Stimulated activated CD4-positive, alpha-beta T cell treated with anti-CD3 and anti-CD28 coated beads, Interleukin-15, amount 100 ng/mL, for 24 hours (primary cell): ENCODE data around the gene NUTM2G.
"Not testable (repeated sequence)": the region's sequence is repeated elsewhere in the genome, so short reads cannot be mapped to it uniquely, and the experiment has no call there.

Experiments
- DNase-seq: peaks from one replicate; pipeline ENCODE4 v3.0.0-alpha.2; 2020

Gene NUTM2G

DNA sequence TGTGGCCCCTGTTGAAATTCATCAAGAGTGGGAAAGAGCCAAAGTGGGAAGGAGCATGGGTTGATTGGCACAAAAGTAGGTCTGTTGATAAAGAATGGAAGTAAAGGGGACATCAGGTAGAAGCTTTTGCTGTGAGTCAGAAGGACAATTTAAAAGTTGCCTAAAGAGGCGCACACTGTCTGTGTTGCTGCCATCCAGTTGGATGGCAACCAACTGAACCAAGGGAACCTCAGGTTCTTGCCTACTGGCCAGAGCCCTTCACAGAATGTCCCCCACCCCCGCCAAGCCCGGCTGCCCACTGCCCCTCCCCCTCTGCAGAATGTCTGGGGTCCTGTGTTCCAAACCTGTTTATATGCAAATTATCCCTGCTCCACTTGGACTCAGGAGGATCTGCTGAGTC, at the start of gene NUTM2G:
Gene NUTM2G, plus strand, starts transcription at position 301 of the 400 bp plus-strand sequence. CDS start 182 bp downstream, outside the sequence.
- DNase-seq = not testable (repeated sequence)

DNA sequence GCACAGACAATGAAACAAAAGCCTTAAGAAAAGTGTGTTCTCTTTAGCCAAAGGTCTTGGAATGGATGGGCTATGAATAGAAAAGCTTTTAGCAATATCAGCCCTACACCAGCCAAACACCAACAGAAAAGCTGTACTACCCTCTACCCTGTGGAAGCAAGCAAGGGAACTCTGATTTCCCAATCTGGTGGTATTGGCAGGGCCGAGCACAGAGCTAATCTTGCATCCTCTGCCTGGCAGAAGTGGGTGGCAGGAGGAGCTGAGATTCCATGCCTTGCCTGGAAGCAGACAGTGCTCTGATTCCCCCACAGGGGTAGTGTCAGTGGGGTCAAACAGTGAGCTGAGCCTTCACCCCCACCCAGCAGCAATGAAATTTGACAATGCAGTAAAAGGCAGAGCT, 44.7 kb upstream of the NUTM2G start:
- no peak for DNase-seq

DNA sequence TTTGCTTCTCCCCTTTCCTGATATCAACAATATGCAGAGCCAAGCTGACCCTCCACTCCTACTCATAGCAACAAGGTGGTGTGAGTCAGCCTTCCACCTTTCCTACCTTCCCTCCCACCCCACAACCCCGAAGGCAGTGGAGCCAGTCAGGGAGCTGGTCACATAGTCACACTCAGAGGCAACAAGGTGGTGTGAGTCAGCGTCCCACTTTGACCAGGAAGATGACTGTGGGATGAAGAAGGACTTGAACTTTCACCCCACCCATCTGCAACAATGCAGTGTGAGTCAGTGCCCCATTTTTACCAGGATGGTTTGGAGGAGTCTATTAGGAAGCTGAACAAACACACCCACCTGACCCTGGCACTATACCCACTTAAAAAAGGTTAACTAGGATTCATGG, 44.2 kb upstream of the NUTM2G start:
- no peak for DNase-seq

DNA sequence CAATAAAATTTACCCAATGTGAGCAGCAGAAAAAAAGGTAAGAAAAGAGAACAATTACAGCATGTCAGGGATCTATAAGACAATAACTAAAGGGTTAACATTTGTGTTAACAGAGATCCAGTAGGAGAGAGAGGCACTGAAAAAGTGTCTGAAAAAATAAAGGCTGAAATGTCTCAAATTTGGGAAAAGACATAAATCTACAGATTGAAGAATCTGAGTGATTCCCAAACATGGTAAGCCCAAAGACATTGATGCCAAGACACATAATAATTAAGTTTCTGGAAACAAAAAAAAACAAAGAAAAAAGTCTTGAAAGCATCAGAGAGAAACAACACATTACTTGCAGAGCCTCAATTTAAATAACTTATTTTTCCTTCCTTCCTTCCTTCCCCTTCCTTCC, 43.2 kb upstream of the NUTM2G start:
- DNase-seq = no peak

GRCh38 chr9:96888591-96888990, 40.1 kb upstream of the NUTM2G start:
- DNase-seq = no peak

DNA sequence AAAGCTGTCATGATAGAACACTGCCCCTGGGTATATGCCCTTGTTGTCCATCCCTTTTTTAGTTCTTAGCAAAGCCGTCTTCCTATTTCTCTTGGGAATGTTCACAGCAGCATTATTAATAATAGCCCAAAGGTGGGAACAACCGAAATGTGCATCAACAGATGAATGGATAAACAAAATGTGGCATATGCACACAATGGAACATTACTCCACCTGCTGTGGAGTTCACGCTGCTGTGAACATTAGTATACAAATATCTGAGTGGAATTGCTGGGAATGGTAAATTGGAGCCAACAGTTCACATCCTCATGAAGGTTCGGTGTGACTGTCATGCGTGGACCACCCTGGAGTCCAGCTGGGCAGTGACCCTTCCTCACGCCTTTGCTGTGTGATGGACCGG, 36.5 kb upstream of the NUTM2G start:
- no peak for DNase-seq

- not testable (repeated sequence) for DNase-seq
Observed at GRCh38 chr9:96900010-96900409, 28.6 kb upstream of the NUTM2G start.

DNA sequence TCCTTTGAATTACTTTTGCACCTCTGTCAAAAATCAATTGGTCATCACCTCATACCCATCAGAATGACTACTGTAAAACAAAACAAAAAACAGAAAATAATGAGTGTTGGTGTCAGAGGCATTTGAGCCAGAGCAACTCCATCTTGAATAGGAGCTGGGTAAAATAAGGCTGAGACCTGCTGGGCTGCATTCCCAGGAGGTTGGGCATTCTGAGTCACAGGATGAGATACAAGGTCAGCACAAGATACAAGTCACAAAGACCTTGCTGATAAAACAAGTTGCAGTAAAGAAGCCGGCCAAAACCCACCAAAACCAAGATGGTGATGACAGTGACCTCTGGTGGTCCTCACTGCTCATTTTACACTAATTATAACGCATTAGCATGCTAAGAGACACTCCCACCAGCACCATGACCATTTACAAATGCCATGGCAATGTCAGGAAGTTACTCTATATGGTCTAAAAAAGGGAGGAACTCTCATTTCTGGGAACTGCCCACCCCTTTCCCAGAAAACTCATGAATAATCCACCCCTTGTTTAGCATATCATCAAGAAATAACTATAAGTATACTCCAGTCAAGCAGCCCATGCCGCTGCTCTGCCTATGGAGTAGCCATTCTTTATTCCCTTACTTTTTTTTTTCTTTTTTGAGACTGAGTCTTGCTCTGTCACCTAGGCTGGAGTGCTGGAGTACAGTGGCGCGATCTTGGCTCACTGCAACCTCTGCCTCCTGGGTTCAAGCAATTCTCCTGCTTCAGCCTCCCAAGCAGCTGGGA, 23.5 kb upstream of the NUTM2G start:
- not testable (repeated sequence) for DNase-seq

- DNase-seq = not testable (repeated sequence)
Observed at GRCh38 chr9:96908479-96908878, 20.2 kb upstream of the NUTM2G start.

DNA sequence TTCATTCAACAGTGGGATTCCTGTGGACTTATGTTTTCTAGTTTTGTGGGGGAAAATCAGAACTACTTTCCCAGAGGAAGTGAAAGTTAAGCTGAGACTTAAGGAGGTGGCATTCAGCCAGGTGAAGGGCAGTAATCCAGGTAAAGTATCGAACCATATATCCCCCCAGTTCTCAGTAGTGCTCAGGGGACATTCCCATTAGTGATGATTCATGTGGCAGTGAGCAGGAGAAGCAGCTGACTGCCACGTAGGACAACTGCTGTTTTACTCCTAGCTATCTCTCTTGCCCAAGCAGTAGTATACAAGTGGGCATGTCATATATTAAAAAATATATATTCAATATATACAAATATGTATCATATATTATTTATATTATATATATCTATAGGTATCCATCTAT, 13.1 kb upstream of the NUTM2G start:
- not testable (repeated sequence) for DNase-seq

- DNase-seq = not testable (repeated sequence)
Observed at GRCh38 chr9:96916531-96916930, 12.1 kb upstream of the NUTM2G start.

DNA sequence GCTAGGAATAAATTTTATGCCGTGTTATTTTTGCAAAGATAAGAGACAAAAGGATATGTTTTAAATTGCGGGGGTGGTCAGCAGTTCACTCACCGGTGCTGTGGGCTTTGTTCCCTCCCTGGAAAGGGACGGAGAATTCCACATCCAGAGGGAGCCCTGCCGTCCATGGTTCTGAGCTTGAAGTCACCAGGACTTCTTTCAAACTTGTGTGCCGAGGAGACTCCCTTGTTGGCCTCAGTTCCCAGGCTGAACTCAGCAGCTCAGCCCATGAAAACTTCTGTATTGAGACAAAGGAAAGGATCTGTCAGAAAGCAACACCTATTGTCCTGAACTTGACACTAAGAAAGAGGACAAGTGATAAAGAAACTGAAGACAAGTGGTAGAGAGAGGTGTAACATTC, 10.1 kb upstream of the NUTM2G start:
- not testable (repeated sequence) for DNase-seq

- not testable (repeated sequence) for DNase-seq
Observed at GRCh38 chr9:96920803-96921202, 7.8 kb upstream of the NUTM2G start.

DNA sequence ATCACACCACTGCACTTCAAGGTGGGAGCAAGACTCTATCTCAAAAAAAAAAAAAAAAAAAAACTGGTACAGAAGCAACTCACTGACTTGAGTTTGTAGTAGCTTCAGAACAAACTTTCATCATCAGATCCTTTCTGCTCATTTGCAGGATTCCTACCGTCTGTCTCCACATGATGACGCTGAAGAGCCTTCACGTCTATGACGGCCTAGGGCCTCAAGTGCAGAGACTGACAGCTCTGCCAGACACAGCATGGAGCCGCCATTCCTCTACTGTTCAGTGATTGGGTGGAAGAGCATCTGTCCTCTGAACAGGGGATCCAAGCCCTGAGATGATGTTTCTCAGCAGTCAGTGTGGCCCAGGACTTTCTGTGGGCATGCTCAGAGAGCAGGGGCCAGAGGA, 3.1 kb upstream of the NUTM2G start:
- DNase-seq = not testable (repeated sequence)

DNA sequence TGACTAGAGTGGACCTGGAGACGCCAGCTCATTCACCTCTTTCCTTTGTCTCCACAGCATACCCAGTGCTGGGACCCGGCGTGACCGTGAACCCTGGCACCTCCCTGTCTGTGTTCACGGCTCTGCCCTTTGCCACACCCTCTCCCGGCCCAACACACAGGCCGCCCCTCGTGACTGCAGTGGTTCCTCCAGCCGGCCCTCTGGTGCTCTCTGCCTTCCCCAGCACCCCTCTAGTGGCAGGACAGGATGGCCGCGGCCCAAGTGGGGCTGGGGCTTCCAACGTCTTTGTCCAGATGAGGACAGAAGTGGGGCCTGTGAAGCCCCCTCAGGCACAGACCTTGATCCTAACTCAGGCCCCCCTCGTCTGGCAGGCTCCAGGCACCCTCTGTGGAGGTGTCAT, 3.0 kb downstream of the NUTM2G start:
- DNase-seq = not testable (repeated sequence)

- DNase-seq = not testable (repeated sequence)
Observed at GRCh38 chr9:96934097-96934496, 5.5 kb downstream of the NUTM2G start.

- not testable (repeated sequence) for DNase-seq
Observed at GRCh38 chr9:96934706-96935105, 6.1 kb downstream of the NUTM2G start.

DNA sequence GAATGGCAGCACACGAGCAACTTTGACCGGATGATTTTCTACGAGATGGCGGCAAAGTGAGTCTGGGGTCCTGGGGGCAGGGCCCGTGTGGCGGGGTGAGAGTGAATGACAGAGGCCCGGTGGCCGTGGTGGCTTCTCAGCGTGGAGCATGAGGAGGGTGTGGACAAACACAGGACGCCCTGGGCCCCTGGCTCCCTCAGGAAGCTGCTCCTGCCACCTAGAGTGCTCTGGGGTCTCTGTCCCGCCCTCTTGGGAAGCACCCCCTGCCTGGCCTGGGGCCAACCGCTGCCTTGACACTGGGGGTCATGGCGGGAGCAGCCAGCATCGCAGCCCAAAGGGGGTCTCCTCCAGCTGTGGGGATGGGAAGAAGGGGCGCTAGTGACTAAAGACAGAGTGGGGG, 6.8 kb downstream of the NUTM2G start:
- not testable (repeated sequence) for DNase-seq

- DNase-seq = not testable (repeated sequence)
Observed at GRCh38 chr9:96937442-96937841, 8.8 kb downstream of the NUTM2G start.

GRCh38 chr9:96938957-96939665, 10.5 kb downstream of the NUTM2G start:
- DNase-seq = not testable (repeated sequence)

- not testable (repeated sequence) for DNase-seq
Observed at GRCh38 chr9:96940982-96941381, 12.3 kb downstream of the NUTM2G start.

DNA sequence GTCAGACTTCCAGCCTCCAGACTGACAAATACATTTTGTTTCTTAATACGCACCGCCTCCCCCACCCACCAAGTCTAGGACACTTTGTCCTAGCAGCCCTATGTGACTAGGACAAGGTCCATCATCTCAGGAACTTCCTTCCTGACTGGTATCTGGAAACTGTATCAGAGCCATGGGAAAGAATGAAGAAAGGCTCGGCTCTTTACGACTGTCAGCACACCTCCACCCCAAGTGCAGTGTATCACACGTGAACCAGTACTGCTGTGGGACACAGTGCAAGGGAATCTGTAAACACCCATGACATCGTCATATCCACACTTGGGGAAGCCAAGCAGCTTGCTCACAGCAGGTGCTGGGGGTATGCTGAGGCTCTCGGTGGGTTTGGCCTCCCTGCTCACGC, 13.0 kb downstream of the NUTM2G start:
- DNase-seq = not testable (repeated sequence)

- DNase-seq = not testable (repeated sequence)
Observed at GRCh38 chr9:96942181-96942580, 13.5 kb downstream of the NUTM2G start.

GRCh38 chr9:96949346-96949745, 20.7 kb downstream of the NUTM2G start:
- not testable (repeated sequence) for DNase-seq
